PFSK-1 (cell line): ENCODE measurements around the gene ADGRB3.

Experiments used
- FOXP2 ChIP-seq: optimal IDR thresholded peaks from 2 replicates; pipeline ENCODE3; 2011; ENCODE audit warnings: borderline replicate concordance, control low read depth, inconsistent platforms; ENCODE audit not compliant: insufficient read depth; ENCODE audit errors: extremely low read length, extremely low read depth
- POLR2AphosphoS5 ChIP-seq: IDR thresholded peaks from 2 replicates; pipeline ENCODE4 v1.6.1; 2012; ENCODE audit warnings: low read depth, mild to moderate bottlenecking, control low read depth, low read length, moderate library complexity
- SIN3A ChIP-seq: IDR thresholded peaks from 2 replicates; pipeline ENCODE4 v1.6.1; 2012; ENCODE audit warnings: mild to moderate bottlenecking, low read length, moderate library complexity, borderline replicate concordance; ENCODE audit not compliant: insufficient read depth
- TAF1 ChIP-seq: IDR thresholded peaks from 2 replicates; pipeline ENCODE4 v1.6.1; 2012; ENCODE audit warnings: low read length, control low read depth, borderline replicate concordance; ENCODE audit not compliant: insufficient read depth
- TF ChIP-seq, protein P1 (sequence below), 2 experiments: IDR thresholded peaks; 2 replicates each; pipeline versions ENCODE4 v1.6.1 to v1.8.0; 2011 to 2012; ENCODE audit warnings: low read depth in 2 of 2, low read length in 2 of 2, control low read depth in 1 of 2, inconsistent platforms in 1 of 2, mild to moderate bottlenecking in 1 of 2, moderate library complexity in 1 of 2; ENCODE audit not compliant: insufficient read depth in 1 of 2

ADGRB3 gene

DNA sequence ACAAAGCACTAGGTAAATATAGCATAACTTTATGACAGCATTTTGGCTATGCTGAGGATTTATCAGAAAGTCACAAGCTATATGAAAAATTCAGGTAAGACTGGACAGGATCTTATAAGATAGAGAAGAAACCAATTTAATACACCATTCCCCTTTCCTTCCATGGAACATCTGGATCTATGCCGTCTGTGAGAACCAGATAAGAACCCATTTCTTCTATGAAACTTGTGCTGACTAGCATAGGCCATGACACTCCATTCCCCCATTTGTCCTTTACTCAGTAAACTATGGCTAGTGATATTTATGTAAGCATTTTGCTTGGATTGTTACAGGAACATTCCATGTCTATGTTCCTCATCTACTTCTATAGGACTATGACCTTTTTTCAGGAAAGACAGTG is 437.7 kb downstream of the ADGRB3 start:
- TF ChIP-seq POLR2AphosphoS5, result no peak
- TF ChIP-seq SIN3A, result no peak
- TF ChIP-seq, protein P1, sequence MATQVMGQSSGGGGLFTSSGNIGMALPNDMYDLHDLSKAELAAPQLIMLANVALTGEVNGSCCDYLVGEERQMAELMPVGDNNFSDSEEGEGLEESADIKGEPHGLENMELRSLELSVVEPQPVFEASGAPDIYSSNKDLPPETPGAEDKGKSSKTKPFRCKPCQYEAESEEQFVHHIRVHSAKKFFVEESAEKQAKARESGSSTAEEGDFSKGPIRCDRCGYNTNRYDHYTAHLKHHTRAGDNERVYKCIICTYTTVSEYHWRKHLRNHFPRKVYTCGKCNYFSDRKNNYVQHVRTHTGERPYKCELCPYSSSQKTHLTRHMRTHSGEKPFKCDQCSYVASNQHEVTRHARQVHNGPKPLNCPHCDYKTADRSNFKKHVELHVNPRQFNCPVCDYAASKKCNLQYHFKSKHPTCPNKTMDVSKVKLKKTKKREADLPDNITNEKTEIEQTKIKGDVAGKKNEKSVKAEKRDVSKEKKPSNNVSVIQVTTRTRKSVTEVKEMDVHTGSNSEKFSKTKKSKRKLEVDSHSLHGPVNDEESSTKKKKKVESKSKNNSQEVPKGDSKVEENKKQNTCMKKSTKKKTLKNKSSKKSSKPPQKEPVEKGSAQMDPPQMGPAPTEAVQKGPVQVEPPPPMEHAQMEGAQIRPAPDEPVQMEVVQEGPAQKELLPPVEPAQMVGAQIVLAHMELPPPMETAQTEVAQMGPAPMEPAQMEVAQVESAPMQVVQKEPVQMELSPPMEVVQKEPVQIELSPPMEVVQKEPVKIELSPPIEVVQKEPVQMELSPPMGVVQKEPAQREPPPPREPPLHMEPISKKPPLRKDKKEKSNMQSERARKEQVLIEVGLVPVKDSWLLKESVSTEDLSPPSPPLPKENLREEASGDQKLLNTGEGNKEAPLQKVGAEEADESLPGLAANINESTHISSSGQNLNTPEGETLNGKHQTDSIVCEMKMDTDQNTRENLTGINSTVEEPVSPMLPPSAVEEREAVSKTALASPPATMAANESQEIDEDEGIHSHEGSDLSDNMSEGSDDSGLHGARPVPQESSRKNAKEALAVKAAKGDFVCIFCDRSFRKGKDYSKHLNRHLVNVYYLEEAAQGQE (IDR thresholded peaks at IDR 0.05; ENCODE audit: insufficient read depth in 1 of 2, low read depth in 2 of 2, low read length in 2 of 2), result no peak
- no peak for TF ChIP-seq TAF1

DNA sequence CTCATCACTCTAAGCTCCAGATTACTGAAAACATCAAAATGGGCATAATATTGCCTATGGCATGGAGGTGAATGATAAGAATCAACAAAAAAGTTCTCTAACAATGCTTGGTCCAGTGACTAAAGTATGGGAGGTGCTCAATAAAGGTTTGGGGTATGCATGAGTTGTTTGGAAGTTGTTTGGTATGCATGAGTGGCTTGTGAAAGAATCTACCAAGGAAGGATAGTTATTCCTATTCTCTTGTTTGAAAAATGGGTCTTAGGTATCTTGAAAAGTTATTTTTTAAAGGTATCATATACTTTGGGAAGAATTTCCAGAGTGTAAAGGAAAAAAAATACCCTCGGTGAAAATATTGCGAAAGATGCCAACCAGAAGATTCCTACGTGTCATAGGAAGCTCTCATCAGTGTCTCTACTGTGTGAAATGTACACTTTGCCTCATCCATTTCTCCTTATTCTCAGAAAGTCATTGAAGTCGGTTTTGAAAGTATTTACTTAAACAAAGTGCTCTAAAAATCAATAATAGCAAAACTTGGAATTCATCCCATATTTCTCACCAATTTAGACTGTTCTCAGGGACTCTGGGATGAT is 449.8 kb downstream of the ADGRB3 start:
- TF ChIP-seq POLR2AphosphoS5 (no peak), TAF1 (no peak), FOXP2 (no peak), SIN3A (no peak)
- TF ChIP-seq, protein P1 (IDR thresholded peaks at IDR 0.05; ENCODE audit: insufficient read depth in 1 of 2, low read depth in 2 of 2, low read length in 2 of 2), result no peak

- no peak for TF ChIP-seq TAF1
- TF ChIP-seq FOXP2, result no peak
- TF ChIP-seq SIN3A, result no peak
- no peak for TF ChIP-seq POLR2AphosphoS5
- TF ChIP-seq, protein P1 (IDR thresholded peaks at IDR 0.05; ENCODE audit: insufficient read depth in 1 of 2, low read depth in 2 of 2, low read length in 2 of 2), result no peak
Observed at GRCh38 chr6:69086689-69087088, 451.6 kb downstream of the ADGRB3 start.

- TF ChIP-seq POLR2AphosphoS5 (no peak), TAF1 (no peak), FOXP2 (no peak), SIN3A (no peak)
- TF ChIP-seq, protein P1 (IDR thresholded peaks at IDR 0.05; ENCODE audit: insufficient read depth in 1 of 2, low read depth in 2 of 2, low read length in 2 of 2), result no peak
Observed at GRCh38 chr6:69089539-69089938, 454.5 kb downstream of the ADGRB3 start.

- TF ChIP-seq, protein P1 (IDR thresholded peaks at IDR 0.05; ENCODE audit: insufficient read depth in 1 of 2, low read depth in 2 of 2, low read length in 2 of 2), result no peak
- TF ChIP-seq TAF1 (no peak), POLR2AphosphoS5 (no peak), SIN3A (no peak), FOXP2 (no peak)
Observed at GRCh38 chr6:69090132-69090531, 455.1 kb downstream of the ADGRB3 start.
